ENCODE results near the gene PPA1.
"Not testable (repeated sequence)": the region's sequence is repeated elsewhere in the genome, so short reads cannot be mapped to it uniquely, and the experiment has no call there.

Gene PPA1

DNA sequence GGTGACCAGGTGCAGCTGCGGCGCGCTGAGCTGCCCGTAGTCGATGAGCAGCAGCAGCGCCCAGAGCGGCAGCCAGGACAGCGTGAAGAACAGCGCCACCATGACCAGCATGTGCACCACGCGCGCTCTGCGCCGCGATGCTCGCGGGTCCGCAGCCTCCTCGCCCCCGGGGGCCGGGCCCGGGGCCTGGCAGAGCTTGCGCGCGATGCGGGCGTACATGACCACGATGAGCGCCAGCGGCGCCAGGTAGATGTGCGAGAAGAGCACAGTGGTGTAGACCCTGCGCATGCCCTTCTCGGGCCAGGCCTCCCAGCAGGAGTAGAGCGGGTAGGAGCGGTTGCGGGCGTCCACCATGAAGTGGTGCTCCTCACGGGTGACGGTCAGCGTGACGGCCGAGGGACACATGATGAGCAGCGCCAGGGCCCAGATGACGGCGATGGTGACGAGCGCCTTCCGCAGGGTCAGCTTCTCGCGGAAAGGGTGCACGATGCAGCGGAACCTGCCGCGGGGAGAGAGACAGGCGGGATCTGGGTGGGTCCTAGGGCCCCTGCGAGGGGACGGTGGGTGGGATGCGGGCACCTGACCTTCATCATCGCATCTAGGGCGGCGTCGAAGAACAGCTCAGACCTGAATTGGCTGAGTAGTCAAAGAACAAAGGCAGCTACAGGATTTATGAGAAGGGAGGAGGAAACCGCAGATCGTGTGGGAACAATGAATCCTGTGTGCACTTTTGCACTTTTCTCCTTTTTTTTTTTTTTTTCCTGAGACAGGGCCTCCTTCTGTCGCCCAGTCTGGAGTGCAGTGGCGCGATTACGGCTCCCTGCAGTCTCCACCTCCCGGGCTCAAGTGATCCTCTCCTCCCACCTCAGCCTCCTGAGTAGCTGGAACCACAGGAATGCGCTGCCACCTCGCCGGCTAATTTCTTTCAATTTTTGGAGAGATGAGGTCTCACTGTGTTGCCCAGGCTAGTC lies 22.4 kb upstream of the PPA1 start:
- no peak for DNase-seq (ENCODE audit: low read depth)
- TF ChIP-seq, protein P1, sequence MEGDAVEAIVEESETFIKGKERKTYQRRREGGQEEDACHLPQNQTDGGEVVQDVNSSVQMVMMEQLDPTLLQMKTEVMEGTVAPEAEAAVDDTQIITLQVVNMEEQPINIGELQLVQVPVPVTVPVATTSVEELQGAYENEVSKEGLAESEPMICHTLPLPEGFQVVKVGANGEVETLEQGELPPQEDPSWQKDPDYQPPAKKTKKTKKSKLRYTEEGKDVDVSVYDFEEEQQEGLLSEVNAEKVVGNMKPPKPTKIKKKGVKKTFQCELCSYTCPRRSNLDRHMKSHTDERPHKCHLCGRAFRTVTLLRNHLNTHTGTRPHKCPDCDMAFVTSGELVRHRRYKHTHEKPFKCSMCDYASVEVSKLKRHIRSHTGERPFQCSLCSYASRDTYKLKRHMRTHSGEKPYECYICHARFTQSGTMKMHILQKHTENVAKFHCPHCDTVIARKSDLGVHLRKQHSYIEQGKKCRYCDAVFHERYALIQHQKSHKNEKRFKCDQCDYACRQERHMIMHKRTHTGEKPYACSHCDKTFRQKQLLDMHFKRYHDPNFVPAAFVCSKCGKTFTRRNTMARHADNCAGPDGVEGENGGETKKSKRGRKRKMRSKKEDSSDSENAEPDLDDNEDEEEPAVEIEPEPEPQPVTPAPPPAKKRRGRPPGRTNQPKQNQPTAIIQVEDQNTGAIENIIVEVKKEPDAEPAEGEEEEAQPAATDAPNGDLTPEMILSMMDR (IDR thresholded peaks at IDR 0.05; ENCODE audit: control insufficient read depth, insufficient read depth, low read depth, low read length, missing control alignments), result no peak

DNA sequence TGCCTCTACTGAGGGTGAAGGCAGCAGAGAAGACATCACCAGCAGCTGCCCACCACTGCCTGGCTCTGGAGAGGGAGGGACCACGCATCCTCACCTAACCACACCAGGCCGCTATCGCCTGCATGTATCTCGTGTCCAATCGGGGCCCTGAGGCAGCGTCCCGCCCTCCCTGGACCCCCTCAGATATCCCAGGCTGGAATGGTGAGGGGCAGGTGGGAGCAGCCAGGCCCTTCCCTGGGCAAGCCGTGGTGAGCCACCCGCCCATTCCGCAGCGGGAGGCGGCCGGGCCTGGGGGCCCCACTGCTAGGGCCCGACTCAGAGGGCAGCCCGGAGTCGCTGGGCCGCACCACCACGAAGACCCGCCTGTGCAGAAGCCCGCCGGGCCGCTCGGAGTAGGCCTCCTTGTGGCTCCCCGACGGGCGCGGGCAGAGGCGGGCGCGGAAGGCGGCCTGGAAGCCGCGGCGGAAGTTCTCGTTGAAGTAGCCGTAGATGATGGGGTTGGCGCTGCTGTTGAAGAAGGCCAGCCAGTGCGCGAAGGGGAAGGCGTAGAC lies 21.6 kb upstream of the PPA1 start:
- DNase-seq (ENCODE audit: low read depth), result no peak
- TF ChIP-seq, protein P1 (IDR thresholded peaks at IDR 0.05; ENCODE audit: control insufficient read depth, insufficient read depth, low read depth, low read length, missing control alignments), result no peak
- H3K4me3 ChIP-seq (ENCODE audit: control insufficient read depth, low read depth, low read length), result no peak overlapping the region

More for the DNA sequence above, 22.4 kb upstream of the PPA1 start:
- H3K4me3 ChIP-seq (ENCODE audit: control insufficient read depth, low read depth, low read length), result no peak overlapping the region

GRCh38 chr10:70253878-70254765 lies 20.9 kb upstream of the PPA1 start:
- TF ChIP-seq, protein P1 (IDR thresholded peaks at IDR 0.05; ENCODE audit: control insufficient read depth, insufficient read depth, low read depth, low read length, missing control alignments), result no peak
- DNase-seq (ENCODE audit: low read depth), result no peak
- no peak overlapping the region for H3K4me3 ChIP-seq (ENCODE audit: control insufficient read depth, low read depth, low read length)

GRCh38 chr10:70250961-70251680 lies 17.9 kb upstream of the PPA1 start:
- no peak for DNase-seq (ENCODE audit: low read depth)
- TF ChIP-seq, protein P1 (IDR thresholded peaks at IDR 0.05; ENCODE audit: control insufficient read depth, insufficient read depth, low read depth, low read length, missing control alignments), result no peak
- no peak overlapping the region for H3K4me3 ChIP-seq (ENCODE audit: control insufficient read depth, low read depth, low read length)

DNA sequence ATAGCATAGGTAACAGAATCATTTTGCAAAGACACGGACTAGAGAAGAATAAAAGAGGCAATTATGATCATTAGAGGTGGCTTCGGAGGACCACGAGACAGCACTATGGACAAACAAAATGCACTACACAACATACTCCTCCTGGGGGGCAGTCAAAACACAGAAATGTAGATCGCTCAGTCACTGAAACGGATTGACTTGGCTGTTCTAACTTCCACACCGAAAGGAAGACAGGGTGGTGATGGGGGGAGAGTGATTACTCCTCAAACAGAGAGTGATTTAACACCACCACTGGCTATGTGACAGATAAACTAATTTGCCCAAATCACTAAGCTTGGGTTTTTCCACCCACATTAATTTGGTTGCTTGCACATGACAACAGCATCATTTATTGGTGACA lies 14.1 kb upstream of the PPA1 start:
- TF ChIP-seq, protein P1 (IDR thresholded peaks at IDR 0.05; ENCODE audit: control insufficient read depth, insufficient read depth, low read depth, low read length, missing control alignments), result no peak
- no peak overlapping the region for H3K4me3 ChIP-seq (ENCODE audit: control insufficient read depth, low read depth, low read length)
- DNase-seq (ENCODE audit: low read depth), result no peak

DNA sequence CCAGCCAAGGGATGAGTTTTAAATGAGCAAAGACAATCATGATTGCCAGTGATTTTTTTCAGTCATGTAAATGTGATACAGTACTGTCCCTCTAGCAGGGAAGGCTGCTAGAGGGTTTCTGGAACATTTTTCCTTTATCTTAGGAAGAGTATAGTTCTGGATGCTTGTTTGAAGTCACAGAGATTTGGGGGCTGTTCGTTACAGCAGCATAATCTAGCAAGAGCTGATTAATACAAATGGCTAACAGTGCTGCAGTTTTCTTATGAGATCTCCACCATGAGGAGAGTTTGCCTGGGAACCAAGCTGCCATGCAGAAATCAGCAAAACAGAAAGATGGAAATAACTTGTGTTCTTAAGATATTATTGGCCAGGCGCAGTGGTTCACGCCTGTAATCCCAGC lies 7.9 kb upstream of the PPA1 start:
- H3K4me3 ChIP-seq (ENCODE audit: control insufficient read depth, low read depth, low read length), result no peak overlapping the region
- TF ChIP-seq, protein P1 (IDR thresholded peaks at IDR 0.05; ENCODE audit: control insufficient read depth, insufficient read depth, low read depth, low read length, missing control alignments), result no peak

GRCh38 chr10:70239986-70240385 lies 6.8 kb upstream of the PPA1 start:
- not testable (repeated sequence) for DNase-seq (ENCODE audit: low read depth); H3K4me3 ChIP-seq (ENCODE audit: control insufficient read depth, low read depth, low read length)

More for the DNA sequence above, 7.9 kb upstream of the PPA1 start:
- no peak for DNase-seq (ENCODE audit: low read depth)

GRCh38 chr10:70239077-70239976 lies 6.1 kb upstream of the PPA1 start:
- DNase-seq (ENCODE audit: low read depth); H3K4me3 ChIP-seq (ENCODE audit: control insufficient read depth, low read depth, low read length): not testable (repeated sequence)
